Thyroid gland (tissue), 4 donors: ENCODE data around the gene NIPAL1. TPM values are rescaled to one million over a fixed set of nuclear protein-coding genes. Genes with fewer than 3 reads are reported as not detected.
A peak's percentile ranks its signal among the peaks of the same experiment; 100 is the strongest.

Experiments
- DNase-seq, 2 donors: peaks; one replicate each; pipeline ENCODE4 v3.0.0-alpha.2; 2019
- H3K27ac ChIP-seq, 3 donors: fragments of 200-600 bp; sonication (generic); 1 replicate in 2 of 3; 2 replicates in 1 of 3; pipeline ENCODE4 v1.5.1; 2016 to 2019; ENCODE audit warnings: mild to moderate bottlenecking in 1 of 3, moderate library complexity in 1 of 3
- H3K27me3 ChIP-seq: fragments of 200-600 bp; sonication (generic); one replicate; pipeline ENCODE4 v1.5.1; 2019
- H3K36me3 ChIP-seq, 2 donors: fragments of 200-600 bp; sonication (generic); one replicate each; pipeline ENCODE4 v1.5.1; 2016 to 2019
- H3K4me1 ChIP-seq, 2 donors: fragments of 200-600 bp; sonication (generic); one replicate each; pipeline ENCODE4 v1.5.1; 2017 to 2019
- H3K4me3 ChIP-seq, 3 donors: fragments of 200-600 bp; sonication (generic); replicated peaks in 1 of 3; 1 replicate in 2 of 3; 2 replicates in 1 of 3; pipeline ENCODE4 v1.5.1; 2016; ENCODE audit warnings: mild to moderate bottlenecking in 1 of 3
- H3K9me3 ChIP-seq: fragments of 200-600 bp; sonication (generic); one replicate; pipeline ENCODE4 v1.5.1; 2017
- CTCF ChIP-seq, 6 experiments: fragments of 200-600 bp in 3 of 6; fragments of 450-650 bp in 3 of 6; sonication (generic) in 3 of 6; IDR thresholded peaks; one replicate each; pipeline ENCODE4 v1.5.1; 2016 to 2019; ENCODE audit warnings: antibody characterized with exemption in 6 of 6, mild to moderate bottlenecking in 2 of 6, inconsistent platforms in 1 of 6, moderate library complexity in 1 of 6
- POLR2A ChIP-seq, 2 donors: fragments of 450-650 bp; IDR thresholded peaks; one replicate each; pipeline ENCODE4 v1.6.1; 2017; ENCODE audit warnings: antibody characterized with exemption in 2 of 2, mild to moderate bottlenecking in 2 of 2, moderate library complexity in 1 of 2
- WGBS, 2 donors: methylation state at CpG; one replicate each; pipeline ENCODE4 v1.1.5; 2017; 5-methylcytosine and 5-hydroxymethylcytosine counted together
- intact Hi-C: fragments of 100-400 bp; cut with DNase I; formaldehyde crosslinking; loops from one replicate; pipeline ENCODE4 v1.15.1; 2023
- total RNA-seq, 4 donors: library from RNA; depleted of rRNA; stranded (reverse); fragments of >200 nt; gene quantifications; one replicate each; pipeline ENCODE4 v1.2.3, GENCODE V29; 2016

Gene NIPAL1
- total RNA-seq, 4 donors from 2014 or later = 3.5 to 10.1 (median 3.7) TPM

- H3K36me3 ChIP-seq = no peaks in the 10 kb centered on the region
- no peak overlapping the region for H3K4me3 ChIP-seq
- TF ChIP-seq POLR2A (IDR thresholded peaks at IDR 0.05) = no peak
- TF ChIP-seq CTCF (IDR thresholded peaks at IDR 0.05) = no peak
- peak overlapping the region in 2 of 3 donors; percentile 73 to 82 for H3K27ac ChIP-seq
- peaks cover 0 to 9% of the 10 kb centered on the region in 2 donors for H3K4me1 ChIP-seq
- 95% methylated on average over 5 of the region's 5 CpGs for WGBS, 2 donors
- intact Hi-C loops = no loop called here
- H3K9me3 ChIP-seq = no peaks in the 10 kb centered on the region
- no peak for DNase-seq
- H3K27me3 ChIP-seq = no peaks in the 10 kb centered on the region
These were observed 894 bp upstream of the NIPAL1 start for GRCh38 chr4:48015678-48016077.

GRCh38 chr4:48017108-48017571 is 568 bp downstream of the NIPAL1 start:
- peaks cover 0 to 9% of the 10 kb centered on the region in 2 donors for H3K4me1 ChIP-seq
- H3K27ac ChIP-seq = peak overlapping the region; percentile 18 to 82 (median 60)
- peak; percentile 45 to 74 for DNase-seq
- H3K36me3 ChIP-seq = no peaks in the 10 kb centered on the region
- peak overlapping the region; percentile 34 to 72 (median 57) for H3K4me3 ChIP-seq
- H3K9me3 ChIP-seq = no peaks in the 10 kb centered on the region
- TF ChIP-seq POLR2A (IDR thresholded peaks at IDR 0.05) = no peak
- no peak for TF ChIP-seq CTCF (IDR thresholded peaks at IDR 0.05)
- H3K27me3 ChIP-seq = no peaks in the 10 kb centered on the region
- intact Hi-C loops = no loop called here
- WGBS, 2 donors = 0% methylated on average over 3 to 21 of the region's 35 CpGs

DNA sequence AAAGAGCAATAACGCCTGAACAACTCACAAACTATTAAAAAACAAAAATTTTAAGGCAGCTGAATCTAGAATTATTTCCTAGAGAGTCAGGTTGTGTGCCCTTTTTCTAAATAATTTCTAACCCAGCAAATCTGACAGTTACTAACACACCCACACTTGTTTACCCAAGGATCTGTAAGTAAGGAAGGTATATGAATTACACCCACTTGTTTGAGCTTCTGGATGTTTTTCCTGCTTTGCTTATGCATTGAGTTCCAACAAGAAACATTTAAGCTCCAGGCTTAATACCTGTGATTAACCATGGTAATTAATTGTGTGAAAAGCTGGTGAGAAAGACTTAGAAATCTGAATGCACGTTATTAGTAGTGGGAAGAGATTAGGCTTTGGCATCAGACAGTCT is 1.5 kb downstream of the NIPAL1 start:
- Histone ChIP-seq H3K36me3 (no peaks in the 10 kb centered on the region), H3K27ac (no peak overlapping the region), H3K4me1 (peaks cover 0 to 9% of the 10 kb centered on the region in 2 donors), H3K9me3 (no peaks in the 10 kb centered on the region), H3K27me3 (no peaks in the 10 kb centered on the region), H3K4me3 (no peak overlapping the region)
- TF ChIP-seq CTCF (IDR thresholded peaks at IDR 0.05) = no peak
- intact Hi-C loops = no loop called here
- WGBS, 2 donors = 83 to 94% methylated on average over 2 of the region's 2 CpGs
- DNase-seq = no peak

- H3K9me3 ChIP-seq = no peaks in the 10 kb centered on the region
- no peaks in the 10 kb centered on the region for H3K36me3 ChIP-seq
- 64 to 98% methylated on average over 1 of the region's 1 CpG for WGBS, 2 donors
- H3K27ac ChIP-seq = no peak overlapping the region
- TF ChIP-seq POLR2A (IDR thresholded peaks at IDR 0.05) (no peak), CTCF (IDR thresholded peaks at IDR 0.05) (no peak)
- intact Hi-C loops = no loop called here
- H3K4me1 ChIP-seq = peaks cover 0 to 14% of the 10 kb centered on the region in 2 donors
- DNase-seq = no peak
- no peaks in the 10 kb centered on the region for H3K27me3 ChIP-seq
- H3K4me3 ChIP-seq = no peak overlapping the region
These were observed 4.5 kb downstream of the NIPAL1 start for GRCh38 chr4:48021100-48021499.

DNA sequence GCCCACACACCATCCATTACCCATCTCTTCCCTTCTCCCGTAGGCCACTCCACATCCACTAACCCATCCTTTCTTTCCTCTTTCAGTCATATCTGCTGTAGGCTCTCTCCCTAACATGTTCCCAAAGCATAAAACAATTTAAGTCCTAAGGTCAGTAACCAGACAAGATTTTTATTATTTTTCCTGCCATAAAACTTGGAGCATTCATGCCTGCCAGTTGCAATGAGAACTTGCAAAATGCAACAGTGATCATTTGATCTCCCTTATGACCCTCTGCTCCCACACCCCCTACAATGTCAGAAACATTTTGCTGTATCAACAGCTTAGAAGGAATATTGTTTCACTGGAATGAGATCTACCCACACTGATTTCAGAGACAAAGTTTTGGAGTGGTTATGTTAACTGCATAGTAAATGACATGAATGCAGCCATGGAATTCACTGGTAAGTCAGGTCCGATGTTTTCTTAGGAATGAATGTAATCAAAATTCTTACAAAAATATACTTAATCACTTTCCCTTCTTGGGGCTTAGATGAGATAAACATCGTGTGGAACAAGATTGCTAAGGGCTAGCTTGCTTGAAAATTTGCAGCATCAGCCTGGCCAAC is 5.7 kb downstream of the NIPAL1 start:
- WGBS, 2 donors = 82 to 83% methylated on average over 3 of the region's 3 CpGs
- H3K9me3 ChIP-seq = no peaks in the 10 kb centered on the region
- intact Hi-C loops = no loop called here
- H3K4me3 ChIP-seq = no peak overlapping the region
- peaks cover 0 to 12% of the 10 kb centered on the region in 2 donors for H3K4me1 ChIP-seq
- no peak overlapping the region for H3K27ac ChIP-seq
- no peaks in the 10 kb centered on the region for H3K36me3 ChIP-seq
- TF ChIP-seq CTCF (IDR thresholded peaks at IDR 0.05) = no peak
- no peak for TF ChIP-seq POLR2A (IDR thresholded peaks at IDR 0.05)
- no peak for DNase-seq
- no peaks in the 10 kb centered on the region for H3K27me3 ChIP-seq
